ENCODE measurements around the gene EXOC4.
A peak's percentile ranks its signal among the peaks of the same experiment; 100 is the strongest.

Gene EXOC4

DNA sequence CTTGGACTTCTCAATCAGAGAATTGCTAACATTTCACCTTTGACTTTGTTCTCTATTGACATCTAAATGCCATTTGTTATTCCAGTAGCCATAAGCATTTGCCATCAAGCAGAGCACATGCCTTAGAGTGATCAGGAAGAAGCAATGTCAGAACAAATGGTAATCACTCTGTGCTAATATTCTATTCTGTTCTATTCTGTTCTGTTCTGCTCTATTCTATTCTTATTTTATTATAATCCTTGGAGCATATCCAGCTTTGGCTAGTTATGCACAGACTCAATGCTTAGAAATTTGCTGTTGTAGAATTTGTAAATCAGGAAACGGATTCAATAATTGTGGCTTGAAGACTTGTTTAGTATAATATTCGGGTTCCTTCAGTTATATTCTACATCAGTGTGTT, 175.4 kb downstream of the EXOC4 start:
- peaks cover 0 to 11% (median 0%) of the 10 kb centered on the region in 4 experiments for H3K36me3 ChIP-seq (ENCODE audit: control insufficient read depth in 4 of 4, insufficient read depth in 4 of 4, low read length in 3 of 4)
- CTCF ChIA-PET, result no interaction called here
- H3K4me3 ChIP-seq (ENCODE audit: control insufficient read depth in 1 of 7, extremely low read depth in 1 of 7, insufficient read depth in 4 of 7, low read depth in 2 of 7, low read length in 6 of 7), result no peak overlapping the region
- peaks cover 0 to 4% (median 0%) of the 10 kb centered on the region in 5 experiments for H3K9me3 ChIP-seq (ENCODE audit: control extremely low read depth in 1 of 5, control insufficient read depth in 4 of 5, insufficient read depth in 2 of 5, low read depth in 1 of 5, low read length in 4 of 5)
- H3K27me3 ChIP-seq (replicated peaks in 2 of 5; ENCODE audit: control insufficient read depth in 4 of 5, insufficient read depth in 5 of 5, low read length in 4 of 5), result no peaks in the 10 kb centered on the region
- DNase-seq, result no peak
- WGBS (ENCODE audit: insufficient coverage), result 90% methylated on average over 2 of the region's 2 CpGs
- POLR2A ChIA-PET, result no interaction called here
- no peak overlapping the region for H3K27ac ChIP-seq (ENCODE audit: insufficient read depth in 1 of 2, low read depth in 1 of 2, low read length in 2 of 2, poor library complexity in 1 of 2, severe bottlenecking in 2 of 2)
- no peaks in the 10 kb centered on the region for H3K4me1 ChIP-seq (ENCODE audit: control extremely low read depth in 1 of 4, control insufficient read depth in 4 of 4, insufficient read depth in 4 of 4, low read length in 3 of 4)

DNA sequence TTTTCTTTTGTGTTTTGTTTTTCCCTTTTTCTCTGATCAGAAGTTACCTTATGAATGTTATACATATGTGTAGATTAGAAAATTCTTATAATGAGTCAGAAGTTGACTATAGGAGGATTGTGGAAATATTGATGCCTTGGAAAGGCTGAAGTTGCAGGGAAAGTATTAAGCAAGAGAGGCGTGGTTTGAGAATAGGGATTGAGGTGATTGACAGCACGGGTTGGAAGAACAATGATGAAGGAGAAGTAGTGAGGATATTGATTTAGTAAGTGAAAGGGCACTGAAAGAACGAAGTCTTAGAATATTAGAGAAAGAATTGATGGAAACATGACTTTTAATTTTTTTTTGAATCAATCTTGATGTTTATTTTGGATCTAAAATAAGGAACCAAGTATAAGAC, 176.0 kb downstream of the EXOC4 start:
- Histone ChIP-seq H3K4me3 (ENCODE audit: control insufficient read depth in 1 of 7, extremely low read depth in 1 of 7, insufficient read depth in 4 of 7, low read depth in 2 of 7, low read length in 6 of 7) (no peak overlapping the region), H3K9me3 (ENCODE audit: control extremely low read depth in 1 of 5, control insufficient read depth in 4 of 5, insufficient read depth in 2 of 5, low read depth in 1 of 5, low read length in 4 of 5) (peaks cover 0 to 4% (median 0%) of the 10 kb centered on the region in 5 experiments), H3K4me1 (ENCODE audit: control extremely low read depth in 1 of 4, control insufficient read depth in 4 of 4, insufficient read depth in 4 of 4, low read length in 3 of 4) (no peaks in the 10 kb centered on the region), H3K27ac (ENCODE audit: insufficient read depth in 1 of 2, low read depth in 1 of 2, low read length in 2 of 2, poor library complexity in 1 of 2, severe bottlenecking in 2 of 2) (no peak overlapping the region), H3K27me3 (replicated peaks in 2 of 5; ENCODE audit: control insufficient read depth in 4 of 5, insufficient read depth in 5 of 5, low read length in 4 of 5) (no peaks in the 10 kb centered on the region), H3K36me3 (ENCODE audit: control insufficient read depth in 4 of 4, insufficient read depth in 4 of 4, low read length in 3 of 4) (peaks cover 0 to 11% (median 0%) of the 10 kb centered on the region in 4 experiments)
- 87% methylated on average over 2 of the region's 3 CpGs for WGBS (ENCODE audit: insufficient coverage)
- ChIA-PET POLR2A (no interaction called here), CTCF (no interaction called here)
- DNase-seq, result no peak

DNA sequence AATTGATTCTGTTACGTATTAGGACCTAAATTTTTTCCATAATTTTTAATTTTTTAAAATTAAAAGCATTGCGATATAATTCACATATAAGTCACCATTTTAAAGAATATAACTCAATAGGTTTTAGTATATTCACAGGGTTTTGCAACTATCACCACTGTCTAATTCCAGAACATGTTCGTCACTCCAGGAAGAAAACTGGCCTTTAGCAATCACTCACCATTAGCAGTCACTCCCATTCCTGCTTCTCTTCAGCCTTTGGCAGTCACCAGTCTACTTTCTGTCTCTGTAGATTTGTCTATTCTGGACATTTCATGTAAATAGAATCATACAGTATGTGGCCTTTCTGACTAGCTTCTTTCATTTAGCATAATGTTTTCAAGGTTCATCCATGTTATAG, 176.5 kb downstream of the EXOC4 start:
- WGBS (ENCODE audit: insufficient coverage), result 86% methylated on average over 1 of the region's 3 CpGs
- no peaks in the 10 kb centered on the region for H3K4me1 ChIP-seq (ENCODE audit: control extremely low read depth in 1 of 4, control insufficient read depth in 4 of 4, insufficient read depth in 4 of 4, low read length in 3 of 4)
- H3K27me3 ChIP-seq (replicated peaks in 2 of 5; ENCODE audit: control insufficient read depth in 4 of 5, insufficient read depth in 5 of 5, low read length in 4 of 5), result no peaks in the 10 kb centered on the region
- H3K4me3 ChIP-seq (ENCODE audit: control insufficient read depth in 1 of 7, extremely low read depth in 1 of 7, insufficient read depth in 4 of 7, low read depth in 2 of 7, low read length in 6 of 7), result no peak overlapping the region
- peaks cover 0 to 8% (median 0%) of the 10 kb centered on the region in 4 experiments for H3K36me3 ChIP-seq (ENCODE audit: control insufficient read depth in 4 of 4, insufficient read depth in 4 of 4, low read length in 3 of 4)
- CTCF ChIA-PET, result no interaction called here
- no peak for DNase-seq
- H3K9me3 ChIP-seq (ENCODE audit: control extremely low read depth in 1 of 5, control insufficient read depth in 4 of 5, insufficient read depth in 2 of 5, low read depth in 1 of 5, low read length in 4 of 5), result peaks cover 0 to 4% (median 0%) of the 10 kb centered on the region in 5 experiments
- no peak overlapping the region for H3K27ac ChIP-seq (ENCODE audit: insufficient read depth in 1 of 2, low read depth in 1 of 2, low read length in 2 of 2, poor library complexity in 1 of 2, severe bottlenecking in 2 of 2)
- POLR2A ChIA-PET, result no interaction called here

DNA sequence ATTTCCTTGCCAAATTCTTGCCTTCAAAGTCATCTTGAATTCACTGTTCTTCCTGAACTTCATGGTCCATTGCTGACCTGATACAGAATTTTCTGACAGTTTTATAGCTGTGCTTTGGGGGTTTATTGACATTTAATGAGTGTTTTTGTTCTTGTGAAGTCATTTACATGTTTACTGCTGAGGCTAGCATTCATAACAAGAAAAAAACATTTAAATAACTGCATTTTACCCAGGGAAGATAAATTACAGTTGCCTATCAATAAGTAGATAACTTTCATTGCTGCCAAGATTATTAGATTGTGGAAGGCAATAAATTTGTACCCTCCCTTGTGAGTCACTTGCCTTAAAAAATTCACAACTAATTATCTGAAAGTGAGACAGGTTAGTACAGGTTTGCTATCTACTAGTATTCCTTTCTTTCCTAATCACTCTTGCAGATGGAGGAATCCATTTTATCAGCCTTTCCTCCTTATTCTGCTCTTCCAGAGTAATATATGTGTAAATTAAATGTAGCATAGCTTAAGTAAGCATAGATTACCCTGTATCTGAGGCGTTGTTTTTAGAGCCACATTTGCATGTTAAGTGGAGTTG, 178.4 kb downstream of the EXOC4 start:
- POLR2A ChIA-PET, result no interaction called here
- WGBS (ENCODE audit: insufficient coverage), result no CpG with 5 or more reads among the region's 1 CpG
- DNase-seq, result no peak
- Histone ChIP-seq H3K4me3 (ENCODE audit: control insufficient read depth in 1 of 7, extremely low read depth in 1 of 7, insufficient read depth in 4 of 7, low read depth in 2 of 7, low read length in 6 of 7) (no peak overlapping the region), H3K4me1 (ENCODE audit: control extremely low read depth in 1 of 4, control insufficient read depth in 4 of 4, insufficient read depth in 4 of 4, low read length in 3 of 4) (no peaks in the 10 kb centered on the region), H3K36me3 (ENCODE audit: control insufficient read depth in 4 of 4, insufficient read depth in 4 of 4, low read length in 3 of 4) (no peaks in the 10 kb centered on the region), H3K27ac (ENCODE audit: insufficient read depth in 1 of 2, low read depth in 1 of 2, low read length in 2 of 2, poor library complexity in 1 of 2, severe bottlenecking in 2 of 2) (no peak overlapping the region), H3K27me3 (replicated peaks in 2 of 5; ENCODE audit: control insufficient read depth in 4 of 5, insufficient read depth in 5 of 5, low read length in 4 of 5) (no peaks in the 10 kb centered on the region), H3K9me3 (ENCODE audit: control extremely low read depth in 1 of 5, control insufficient read depth in 4 of 5, insufficient read depth in 2 of 5, low read depth in 1 of 5, low read length in 4 of 5) (peaks cover 0 to 4% (median 0%) of the 10 kb centered on the region in 5 experiments)
- CTCF ChIA-PET, result no interaction called here

DNA sequence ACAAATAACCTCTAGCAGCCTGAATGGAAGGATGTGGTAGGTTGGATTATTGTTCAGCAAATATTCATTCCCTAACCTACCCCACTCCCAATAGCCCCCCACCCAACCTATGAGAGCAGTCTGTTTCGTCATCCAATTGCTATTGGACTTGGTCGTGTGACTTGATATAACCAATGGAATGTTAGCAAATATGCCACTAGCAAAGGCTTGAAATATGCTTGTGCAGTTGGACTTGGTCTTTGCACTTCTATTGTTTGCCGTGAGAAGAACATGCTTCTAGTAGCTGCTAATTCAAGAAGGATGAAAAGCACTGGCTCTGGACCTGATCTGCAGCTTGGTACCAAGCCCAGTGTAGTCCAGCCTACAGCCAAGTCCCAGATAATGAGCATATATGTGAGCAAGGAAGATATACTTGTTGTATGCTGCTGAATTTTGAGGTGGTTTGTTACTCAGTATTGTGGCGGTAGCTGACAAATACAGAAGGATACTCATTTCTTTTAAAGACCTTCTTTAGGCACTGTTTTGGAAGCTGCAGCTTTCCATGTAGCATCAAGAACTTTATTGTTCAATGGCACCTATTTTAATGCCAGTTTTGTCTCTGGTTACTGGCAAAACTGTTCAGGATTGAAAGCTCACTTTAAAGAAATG, 180.4 kb downstream of the EXOC4 start:
- Histone ChIP-seq H3K4me1 (ENCODE audit: control extremely low read depth in 1 of 4, control insufficient read depth in 4 of 4, insufficient read depth in 4 of 4, low read length in 3 of 4) (no peaks in the 10 kb centered on the region), H3K27me3 (replicated peaks in 2 of 5; ENCODE audit: control insufficient read depth in 4 of 5, insufficient read depth in 5 of 5, low read length in 4 of 5) (no peaks in the 10 kb centered on the region), H3K4me3 (ENCODE audit: control insufficient read depth in 1 of 7, extremely low read depth in 1 of 7, insufficient read depth in 4 of 7, low read depth in 2 of 7, low read length in 6 of 7) (no peak overlapping the region), H3K36me3 (ENCODE audit: control insufficient read depth in 4 of 4, insufficient read depth in 4 of 4, low read length in 3 of 4) (no peaks in the 10 kb centered on the region), H3K27ac (ENCODE audit: insufficient read depth in 1 of 2, low read depth in 1 of 2, low read length in 2 of 2, poor library complexity in 1 of 2, severe bottlenecking in 2 of 2) (no peak overlapping the region), H3K9me3 (ENCODE audit: control extremely low read depth in 1 of 5, control insufficient read depth in 4 of 5, insufficient read depth in 2 of 5, low read depth in 1 of 5, low read length in 4 of 5) (peaks cover 0 to 4% (median 0%) of the 10 kb centered on the region in 5 experiments)
- 100% methylated on average over 3 of the region's 4 CpGs for WGBS (ENCODE audit: insufficient coverage)
- no peak for DNase-seq
- ChIA-PET POLR2A (no interaction called here), CTCF (interaction anchor here (0.9 to 3.0 kb wide), 6 partner anchors 10 to 1117 kb away, joined by 3 to 14 read pairs (median 4); no protein-coding TSS in a partner anchor)

DNA sequence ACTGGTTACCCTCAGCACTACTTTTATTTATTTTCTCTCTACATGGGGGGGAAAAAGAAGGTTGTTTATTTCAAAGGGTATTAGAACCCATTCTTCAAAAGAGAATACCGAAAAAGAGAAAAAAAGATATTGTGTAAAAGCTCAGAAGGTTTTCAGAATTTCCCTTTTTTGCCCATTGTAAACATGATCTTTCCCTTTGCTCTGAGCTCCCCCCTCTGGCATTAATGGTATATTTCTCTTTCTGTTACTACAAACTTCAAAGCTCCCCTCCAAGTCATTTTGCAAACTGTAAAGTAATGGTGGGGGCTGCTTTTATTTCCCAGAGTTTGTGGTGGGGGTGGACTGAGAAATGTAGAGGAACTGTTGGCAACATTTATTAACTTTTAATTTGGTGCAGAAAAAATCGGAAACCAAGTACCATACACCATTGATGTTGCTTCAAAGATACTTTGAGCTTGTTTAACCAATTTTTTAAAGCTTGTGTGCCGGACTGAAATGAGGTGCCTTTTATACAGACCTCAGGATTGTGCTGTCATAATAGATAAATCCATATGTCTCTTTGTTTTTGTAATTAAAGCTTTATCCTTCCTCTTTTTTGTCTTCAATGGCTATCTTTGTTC, 181.5 kb downstream of the EXOC4 start:
- peaks cover 0 to 4% (median 0%) of the 10 kb centered on the region in 5 experiments for H3K9me3 ChIP-seq (ENCODE audit: control extremely low read depth in 1 of 5, control insufficient read depth in 4 of 5, insufficient read depth in 2 of 5, low read depth in 1 of 5, low read length in 4 of 5)
- POLR2A ChIA-PET, result no interaction called here
- peak; percentile 38 to 70 (median 61) for DNase-seq
- H3K27me3 ChIP-seq (replicated peaks in 2 of 5; ENCODE audit: control insufficient read depth in 4 of 5, insufficient read depth in 5 of 5, low read length in 4 of 5), result no peaks in the 10 kb centered on the region
- CTCF ChIA-PET, result interaction anchor here (0.7 to 3.0 kb wide), 17 partner anchors 10 to 1491 kb away, joined by 3 to 14 read pairs (median 3); no protein-coding TSS in a partner anchor
- WGBS (ENCODE audit: insufficient coverage), result 40% methylated on average over 1 of the region's 3 CpGs
- no peak overlapping the region for H3K4me3 ChIP-seq (ENCODE audit: control insufficient read depth in 1 of 7, extremely low read depth in 1 of 7, insufficient read depth in 4 of 7, low read depth in 2 of 7, low read length in 6 of 7)
- no peaks in the 10 kb centered on the region for H3K4me1 ChIP-seq (ENCODE audit: control extremely low read depth in 1 of 4, control insufficient read depth in 4 of 4, insufficient read depth in 4 of 4, low read length in 3 of 4)
- no peak overlapping the region for H3K27ac ChIP-seq (ENCODE audit: insufficient read depth in 1 of 2, low read depth in 1 of 2, low read length in 2 of 2, poor library complexity in 1 of 2, severe bottlenecking in 2 of 2)
- H3K36me3 ChIP-seq (ENCODE audit: control insufficient read depth in 4 of 4, insufficient read depth in 4 of 4, low read length in 3 of 4), result no peaks in the 10 kb centered on the region

DNA sequence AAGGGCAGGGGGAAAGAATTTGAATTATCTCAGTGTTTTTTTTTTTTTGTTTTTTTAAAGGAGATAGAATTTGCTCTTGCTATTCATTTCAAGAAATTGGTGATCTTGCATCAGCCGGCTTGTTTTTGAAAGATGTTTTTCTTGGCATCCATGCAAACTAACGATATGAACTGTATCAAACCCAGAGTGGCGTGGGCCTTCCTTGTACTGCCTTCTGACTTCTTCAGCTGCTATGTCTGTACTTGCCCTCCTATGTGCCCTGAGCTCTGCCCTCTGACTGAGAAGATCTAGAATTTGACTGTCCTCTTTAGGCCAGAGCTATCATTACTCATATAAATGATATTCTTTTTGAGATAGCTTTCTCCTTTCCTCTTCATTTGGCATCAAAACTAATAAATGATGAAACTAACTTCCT, 183.1 kb downstream of the EXOC4 start:
- Histone ChIP-seq H3K36me3 (ENCODE audit: control insufficient read depth in 4 of 4, insufficient read depth in 4 of 4, low read length in 3 of 4) (peaks cover 0 to 6% (median 0%) of the 10 kb centered on the region in 4 experiments), H3K4me3 (ENCODE audit: control insufficient read depth in 1 of 7, extremely low read depth in 1 of 7, insufficient read depth in 4 of 7, low read depth in 2 of 7, low read length in 6 of 7) (no peak overlapping the region), H3K4me1 (ENCODE audit: control extremely low read depth in 1 of 4, control insufficient read depth in 4 of 4, insufficient read depth in 4 of 4, low read length in 3 of 4) (no peaks in the 10 kb centered on the region), H3K27ac (ENCODE audit: insufficient read depth in 1 of 2, low read depth in 1 of 2, low read length in 2 of 2, poor library complexity in 1 of 2, severe bottlenecking in 2 of 2) (no peak overlapping the region), H3K27me3 (replicated peaks in 2 of 5; ENCODE audit: control insufficient read depth in 4 of 5, insufficient read depth in 5 of 5, low read length in 4 of 5) (no peaks in the 10 kb centered on the region), H3K9me3 (ENCODE audit: control extremely low read depth in 1 of 5, control insufficient read depth in 4 of 5, insufficient read depth in 2 of 5, low read depth in 1 of 5, low read length in 4 of 5) (no peaks in the 10 kb centered on the region)
- POLR2A ChIA-PET, result no interaction called here
- WGBS (ENCODE audit: insufficient coverage), result 96% methylated on average over 3 of the region's 3 CpGs
- no peak for DNase-seq
- CTCF ChIA-PET, result interaction anchor here (1.0 to 3.0 kb wide), 5 partner anchors 9 to 1042 kb away, joined by 3 to 14 read pairs (median 6); no protein-coding TSS in a partner anchor
